Measurements from ENCODE around the gene PCDHGB2.
"Not testable (repeated sequence)": the region's sequence is repeated elsewhere in the genome, so short reads cannot be mapped to it uniquely, and the experiment has no call there.

GRCh38 chr5:141346017-141346416 is 13.8 kb upstream of the PCDHGB2 start:
- not testable (repeated sequence) for TF ChIP-seq CTCF (IDR thresholded peaks at IDR 0.05; ENCODE audit: insufficient read depth, low read length); POLR2AphosphoS5 (IDR thresholded peaks at IDR 0.05; ENCODE audit: low read depth); SPI1 (IDR thresholded peaks at IDR 0.05; ENCODE audit: borderline replicate concordance, low read depth); REST (IDR thresholded peaks at IDR 0.05; ENCODE audit: insufficient replicate concordance, low read depth)

All from HL-60 (cell line).